Panc1 (cell line): ENCODE data around the gene DGKK. TPM values are rescaled to one million over a fixed set of nuclear protein-coding genes. Genes with fewer than 3 reads are reported as not detected.

Experiments
- ATAC-seq: fragments of 200-7000 bp; cut with Tn5 transposase; 2 replicates; pipeline ENCODE4 v1.9.1; 2020; ENCODE audit warnings: mild to moderate bottlenecking, moderate library complexity
- BruUV-seq: library from RNA; stranded (reverse); fragments of 400-500 nt; replicated peaks from 2 replicates; lab custom pipeline; 2021; lab: Mats Ljungman, UMichigan
- CTCF ChIA-PET: fragments of 300-600 bp; sonication (Branson Sonifier 250); formaldehyde crosslinking; loops from one replicate; lab custom pipeline; 2022; ENCODE audit warnings: antibody characterized with exemption; lab: Charles Lee
- POLR2A ChIA-PET: fragments of 300-600 bp; sonication (Branson Sonifier 250); formaldehyde crosslinking; loops from one replicate; lab custom pipeline; 2022; ENCODE audit warnings: antibody characterized with exemption; lab: Charles Lee
- DNase-seq: peaks from one replicate; pipeline ENCODE4 v3.0.0-alpha.2; 2010; ENCODE audit warnings: low read depth, low spot score
- H3K27ac ChIP-seq: 2 replicates; pipeline ENCODE4 v1.5.1; 2011; ENCODE audit warnings: mild to moderate bottlenecking, low read length, inconsistent platforms
- H3K27me3 ChIP-seq: fragments of 200-500 bp; sonication (Bioruptor generic); 2 replicates; pipeline ENCODE4 v1.6.0; 2014; ENCODE audit warnings: low read length, inconsistent platforms; ENCODE audit not compliant: control insufficient read depth, insufficient read depth
- H3K36me3 ChIP-seq: fragments of 200-500 bp; sonication (Bioruptor generic); 2 replicates; pipeline ENCODE4 v1.5.1; 2014; ENCODE audit warnings: inconsistent platforms, mild to moderate bottlenecking, low read length, moderate library complexity; ENCODE audit not compliant: control insufficient read depth, insufficient read depth
- H3K4me1 ChIP-seq: 2 replicates; pipeline ENCODE4 v1.5.1; 2011; ENCODE audit warnings: inconsistent platforms, mild to moderate bottlenecking, low read length, moderate library complexity; ENCODE audit not compliant: control insufficient read depth, insufficient read depth
- H3K4me3 ChIP-seq, 2 experiments: 2 replicates each; pipeline ENCODE4 v1.5.1; 2011 to 2012; ENCODE audit warnings: low read depth in 2 of 2, low read length in 2 of 2, mild to moderate bottlenecking in 2 of 2, inconsistent platforms in 1 of 2, moderate library complexity in 1 of 2
- H3K9me3 ChIP-seq: fragments of 200-500 bp; sonication (Bioruptor generic); 2 replicates; pipeline ENCODE4 v1.5.1; 2014; ENCODE audit warnings: low read depth, mild to moderate bottlenecking, inconsistent platforms, low read length, moderate library complexity; ENCODE audit not compliant: control insufficient read depth, insufficient read depth
- CTCF ChIP-seq: fragments of 450-650 bp; IDR thresholded peaks from 2 replicates; pipeline ENCODE4 v1.5.1; 2017; ENCODE audit warnings: mild to moderate bottlenecking
- POLR2AphosphoS5 ChIP-seq: IDR thresholded peaks from 2 replicates; pipeline ENCODE4 v1.6.1; 2012; ENCODE audit warnings: mild to moderate bottlenecking, low read depth, low read length, moderate library complexity
- REST ChIP-seq, 2 experiments: IDR thresholded peaks; 2 replicates each; pipeline ENCODE4 v1.6.1; 2011 to 2012; ENCODE audit warnings: low read depth in 2 of 2, control low read depth in 1 of 2, low read length in 1 of 2, mild to moderate bottlenecking in 1 of 2, moderate library complexity in 1 of 2; ENCODE audit not compliant: insufficient read depth in 1 of 2
- SIN3A ChIP-seq: IDR thresholded peaks from 2 replicates; pipeline ENCODE4 v1.6.1; 2012; ENCODE audit warnings: low read depth, mild to moderate bottlenecking, low read length, moderate library complexity, borderline replicate concordance; ENCODE audit not compliant: insufficient read depth
- TCF7L2 ChIP-seq: IDR thresholded peaks from 2 replicates; pipeline ENCODE4 v1.6.1; 2011; ENCODE audit warnings: mild to moderate bottlenecking, low read depth, low read length, inconsistent platforms
- in situ Hi-C: cut with HindIII; loops from 2 replicates; pipeline ENCODE4 v1.10.0; 2016; ENCODE audit warnings: low sequenced_read_pairs, low pct_unique_long_range_greater_than_20kb
- intact Hi-C: fragments of 100-400 bp; cut with micrococcal nuclease; formaldehyde crosslinking; loops from one replicate; pipeline ENCODE4 v1.10.0; 2022; ENCODE audit not compliant: unreplicated experiment
- total RNA-seq: library from RNA; stranded (reverse); gene quantifications from one replicate; pipeline ENCODE4 v1.2.1, GENCODE V29; 2021; ENCODE audit not compliant: unreplicated experiment

The DGKK gene
- total RNA-seq, 1 experiment from 2014 or later, result not detected

GRCh38 chrX:50483283-50483682 lies 12.7 kb upstream of the DGKK start:
- no peak overlapping the region for H3K4me3 ChIP-seq
- no TSS peak for BruUV-seq
- H3K9me3 ChIP-seq, result no peaks in the 10 kb centered on the region
- H3K27me3 ChIP-seq, result no peaks in the 10 kb centered on the region
- no peaks in the 10 kb centered on the region for H3K4me1 ChIP-seq
- intact Hi-C loops (no loop called here), in situ Hi-C loops (no loop called here)
- TF ChIP-seq TCF7L2, result no peak
- no peak for TF ChIP-seq REST (IDR thresholded peaks at IDR 0.05; ENCODE audit: insufficient read depth in 1 of 2, low read depth in 2 of 2, low read length in 1 of 2)
- no peak for TF ChIP-seq SIN3A
- no peak for TF ChIP-seq POLR2AphosphoS5
- TF ChIP-seq CTCF, result no peak
- DNase-seq (no peak), ATAC-seq (no peak)
- CTCF ChIA-PET, result no interaction called here
- POLR2A ChIA-PET, result no interaction called here
- H3K36me3 ChIP-seq, result no peaks in the 10 kb centered on the region
- H3K27ac ChIP-seq, result no peak overlapping the region

- intact Hi-C loops, result no loop called here
- no peak overlapping the region for H3K4me3 ChIP-seq
These were observed 4.6 kb upstream of the DGKK start for GRCh38 chrX:50475208-50475607.

More at GRCh38 chrX:50475208-50475607, 4.6 kb upstream of the DGKK start:
- Histone ChIP-seq H3K4me1 (no peaks in the 10 kb centered on the region), H3K27me3 (peaks cover 4% of the 10 kb centered on the region; the same call in 1 of the 2 replicates), H3K9me3 (no peaks in the 10 kb centered on the region), H3K27ac (no peak overlapping the region), H3K36me3 (no peaks in the 10 kb centered on the region)
- TF ChIP-seq SIN3A (no peak), POLR2AphosphoS5 (no peak), REST (IDR thresholded peaks at IDR 0.05; ENCODE audit: insufficient read depth in 1 of 2, low read depth in 2 of 2, low read length in 1 of 2) (no peak), TCF7L2 (no peak), CTCF (no peak)
- ChIA-PET POLR2A (no interaction called here), CTCF (no interaction called here)
- BruUV-seq, result no TSS peak
- in situ Hi-C loops, result no loop called here
- DNase-seq (no peak), ATAC-seq (no peak)
